Muscle of leg (tissue), 11 donors: Measurements from ENCODE around the gene LSM7. TPM values are rescaled to one million over a fixed set of nuclear protein-coding genes. Genes with fewer than 3 reads are reported as not detected.

ENCODE experiments used
- DNase-seq: peaks from one replicate; pipeline ENCODE4 v3.0.0; 2013
- H3K27ac ChIP-seq: one replicate; pipeline ENCODE4 v1.5.1; 2013; ENCODE audit warnings: mild to moderate bottlenecking, low read length, control low read depth
- H3K27me3 ChIP-seq: one replicate; pipeline ENCODE4 v1.6.1; 2013; ENCODE audit warnings: low read length; ENCODE audit not compliant: control insufficient read depth, insufficient read depth
- H3K36me3 ChIP-seq: one replicate; pipeline ENCODE4 v1.6.1; 2013; ENCODE audit warnings: low read length; ENCODE audit not compliant: control insufficient read depth, insufficient read depth
- H3K4me1 ChIP-seq: one replicate; pipeline ENCODE4 v1.6.1; 2013; ENCODE audit warnings: low read length; ENCODE audit not compliant: control insufficient read depth, insufficient read depth
- H3K4me3 ChIP-seq: one replicate; pipeline ENCODE4 v1.5.1; 2013; ENCODE audit warnings: low read length, control low read depth
- H3K9me3 ChIP-seq: replicated peaks from 2 replicates; pipeline ENCODE4 v1.6.1; 2013; ENCODE audit warnings: low read depth, low read length; ENCODE audit not compliant: control insufficient read depth
- WGBS: methylation state at CpG from one replicate; pipeline ENCODE4 v1.1.5; 2013; ENCODE audit warnings: missing lambda C conversion rate; ENCODE audit not compliant: insufficient coverage; 5-methylcytosine and 5-hydroxymethylcytosine counted together
- polyA plus RNA-seq, 8 donors: library from polyadenylated mRNA; unstranded; fragments of 120-200 nt; gene quantifications; one replicate each; pipeline versions ENCODE4 v1.2.1 to v1.2.3, GENCODE V29; 2013; ENCODE audit warnings: inconsistent platforms in 1 of 8, low replicate concordance in 1 of 8; ENCODE audit not compliant: insufficient read length in 8 of 8, insufficient read depth in 1 of 8
- total RNA-seq: library from RNA; stranded (reverse); fragments of 120-200 nt; gene quantifications from one replicate; pipeline ENCODE4 v1.2.4, GENCODE V29; 2013

Gene LSM7
- total and polyA plus RNA-seq, 9 donors, result 83.0 to 102 (median 95.2) TPM

DNA sequence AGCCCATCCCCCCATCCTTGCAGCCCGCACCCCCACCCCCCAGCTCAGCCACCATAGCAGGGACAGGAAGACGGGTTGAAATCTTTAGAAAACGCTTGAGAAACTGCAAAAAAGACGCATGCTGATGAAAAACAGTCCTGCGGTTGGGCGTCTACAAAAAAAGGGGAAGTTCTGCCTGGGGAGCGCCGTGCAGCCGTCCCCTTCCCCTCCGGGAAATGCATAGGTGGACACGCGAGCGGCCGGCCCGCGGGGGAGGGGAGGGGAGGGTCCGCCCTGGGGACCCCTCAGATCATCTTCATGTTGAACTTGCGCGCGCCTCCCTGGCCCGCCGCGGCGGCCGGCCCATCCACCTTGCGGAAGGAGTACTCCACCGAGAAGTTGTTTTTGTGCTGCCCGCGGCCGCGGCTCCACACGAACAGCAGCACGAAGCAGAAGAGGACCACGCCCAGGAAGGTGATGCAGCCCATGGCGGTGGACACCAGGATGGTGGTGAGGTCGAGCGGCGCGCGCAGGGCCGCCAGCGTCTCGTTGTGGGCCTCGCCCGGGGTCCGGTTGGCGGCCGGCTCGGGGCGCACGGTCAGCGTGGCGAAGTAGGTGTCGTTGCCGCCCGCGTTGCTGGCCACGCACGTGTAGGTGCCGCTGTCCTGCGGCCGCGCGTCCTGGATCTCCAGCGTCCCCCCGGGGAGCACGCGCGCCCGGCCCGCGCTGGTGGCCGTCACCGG lies 38.5 kb downstream of the LSM7 start:
- Histone ChIP-seq H3K27ac (no peak overlapping the region), H3K9me3 (no peaks in the 10 kb centered on the region), H3K4me1 (peaks cover 24% of the 10 kb centered on the region), H3K36me3 (no peaks in the 10 kb centered on the region), H3K27me3 (peaks cover 90% of the 10 kb centered on the region), H3K4me3 (no peak overlapping the region)
- peak; percentile 58 for DNase-seq
- WGBS, result under 1% methylated on average over 71 of the region's 74 CpGs

DNA sequence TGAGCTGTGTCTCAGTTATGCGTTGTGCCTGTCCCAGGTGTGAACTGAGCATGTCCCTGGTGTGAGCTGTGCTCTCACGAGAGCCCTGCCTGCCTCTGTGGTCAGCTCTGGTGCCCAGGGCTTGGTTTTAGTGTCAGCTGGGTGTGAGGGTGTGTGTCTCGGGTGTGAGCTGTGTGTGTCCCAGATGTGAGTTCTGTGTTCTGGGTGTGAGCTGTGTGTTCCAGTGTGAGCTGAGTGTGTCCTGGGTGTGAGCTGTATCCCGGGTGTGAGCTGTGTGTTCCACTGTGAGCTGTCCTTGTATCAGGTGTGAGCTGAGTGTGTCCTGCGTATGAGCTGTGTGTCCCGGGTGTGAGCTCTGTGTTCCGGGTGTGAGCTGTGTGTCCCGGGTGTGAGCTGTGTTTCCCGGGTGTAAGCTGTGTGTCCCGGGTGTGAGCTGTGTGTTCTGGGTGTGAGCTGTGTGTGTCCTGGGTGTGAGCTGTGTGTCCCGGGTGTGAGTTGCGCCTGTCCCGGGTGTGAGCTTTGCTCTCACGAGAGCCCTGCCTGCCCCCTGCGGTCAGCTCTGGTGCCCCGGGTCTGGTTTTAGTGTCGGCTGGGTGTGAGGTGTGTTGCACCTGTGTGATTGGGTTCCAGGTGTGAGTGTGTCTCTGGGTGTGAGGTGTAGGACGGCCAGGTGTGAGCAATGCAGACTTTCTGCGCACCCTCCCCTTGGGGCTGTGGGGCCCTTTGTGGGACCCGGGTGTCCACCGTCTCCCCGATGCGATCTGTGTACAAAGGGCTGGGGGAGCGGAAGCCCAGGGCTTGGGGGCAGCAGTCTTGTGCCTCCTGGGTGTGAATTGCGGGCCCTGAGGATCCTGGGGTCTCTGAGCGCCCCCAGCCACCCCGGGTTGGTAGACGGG lies 39.3 kb downstream of the LSM7 start:
- Histone ChIP-seq H3K4me3 (no peak overlapping the region), H3K27ac (no peak overlapping the region), H3K27me3 (peaks cover 82% of the 10 kb centered on the region), H3K9me3 (no peaks in the 10 kb centered on the region), H3K4me1 (peaks cover 16% of the 10 kb centered on the region), H3K36me3 (no peaks in the 10 kb centered on the region)
- DNase-seq, result no peak
- WGBS, result 67% methylated on average over 23 of the region's 28 CpGs

DNA sequence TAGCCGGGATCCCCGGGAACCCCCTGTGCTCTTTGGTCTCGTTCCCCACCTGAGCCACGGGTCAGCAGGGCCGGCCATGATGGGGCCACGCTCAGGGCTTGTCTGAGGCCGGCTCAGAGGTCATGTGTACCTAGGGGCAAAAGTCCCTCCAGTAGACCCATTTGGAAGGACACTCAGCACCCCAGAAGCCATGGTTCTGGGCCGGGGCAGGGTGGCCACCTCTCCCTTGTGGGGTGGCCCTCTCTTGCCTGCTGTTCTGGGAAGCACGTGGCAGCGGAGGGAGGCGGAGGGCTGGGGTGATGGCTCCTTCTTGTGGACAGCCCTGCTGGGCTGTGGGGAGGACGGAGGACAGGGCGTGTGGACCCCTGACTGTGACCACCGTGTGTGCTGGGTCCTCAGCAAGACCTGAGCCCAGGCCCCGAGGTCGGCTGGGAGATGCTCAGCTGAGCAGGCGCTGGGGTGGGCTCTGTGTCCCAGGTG lies 40.0 kb downstream of the LSM7 start:
- Histone ChIP-seq H3K9me3 (no peaks in the 10 kb centered on the region), H3K27ac (no peak overlapping the region), H3K4me3 (no peak overlapping the region), H3K4me1 (peaks cover 12% of the 10 kb centered on the region), H3K36me3 (no peaks in the 10 kb centered on the region), H3K27me3 (peaks cover 75% of the 10 kb centered on the region)
- no peak for DNase-seq
- WGBS, result 82% methylated on average over 17 of the region's 17 CpGs

DNA sequence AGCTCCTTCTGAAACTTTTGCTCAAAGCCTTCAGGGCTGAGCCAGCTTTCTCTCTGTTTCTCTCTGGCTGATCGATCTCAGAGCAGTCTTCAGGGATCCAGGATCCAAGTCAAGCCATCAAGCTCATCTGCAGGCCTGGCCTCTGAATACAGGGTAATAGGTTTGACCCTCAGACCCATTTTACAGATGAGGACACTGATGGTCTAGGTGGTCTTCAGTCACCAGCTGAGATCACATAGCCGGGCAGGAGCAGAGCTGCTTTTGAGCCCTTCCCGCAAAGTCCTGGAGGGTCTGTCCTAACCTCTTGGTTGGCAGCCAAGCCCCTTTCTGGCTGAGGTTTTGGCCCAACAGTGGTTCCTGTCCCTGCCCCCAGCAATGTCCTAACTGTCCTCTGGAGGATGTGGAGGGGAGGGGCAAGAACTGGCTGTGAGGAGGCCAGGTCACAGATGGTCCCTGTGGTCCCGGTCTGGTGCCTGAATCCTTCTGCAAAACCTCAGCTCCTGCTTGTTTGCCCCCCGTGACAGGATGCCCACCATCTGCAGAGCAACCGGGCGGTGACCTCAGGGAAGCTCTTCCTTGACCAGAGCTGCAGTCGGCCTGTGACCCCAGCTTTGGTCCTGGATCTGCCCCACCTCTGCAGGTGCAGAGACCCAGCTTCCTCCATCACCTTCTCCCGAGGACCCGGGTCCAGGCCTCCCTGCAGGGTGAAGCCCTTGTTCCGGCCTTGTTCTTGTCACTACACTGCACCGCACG lies 40.6 kb downstream of the LSM7 start:
- H3K27ac ChIP-seq, result no peak overlapping the region
- H3K9me3 ChIP-seq, result no peaks in the 10 kb centered on the region
- H3K36me3 ChIP-seq, result no peaks in the 10 kb centered on the region
- DNase-seq, result no peak
- no peak overlapping the region for H3K4me3 ChIP-seq
- peaks cover 76% of the 10 kb centered on the region for H3K27me3 ChIP-seq
- 65% methylated on average over 13 of the region's 13 CpGs for WGBS
- peaks cover 12% of the 10 kb centered on the region for H3K4me1 ChIP-seq

GRCh38 chr19:2286402-2287140 lies 41.8 kb downstream of the LSM7 start:
- Histone ChIP-seq H3K27me3 (peaks cover 76% of the 10 kb centered on the region), H3K4me1 (peaks cover 23% of the 10 kb centered on the region), H3K36me3 (no peaks in the 10 kb centered on the region), H3K9me3 (no peaks in the 10 kb centered on the region), H3K4me3 (no peak overlapping the region), H3K27ac (no peak overlapping the region)
- DNase-seq, result no peak
- 78% methylated on average over 14 of the region's 20 CpGs for WGBS

DNA sequence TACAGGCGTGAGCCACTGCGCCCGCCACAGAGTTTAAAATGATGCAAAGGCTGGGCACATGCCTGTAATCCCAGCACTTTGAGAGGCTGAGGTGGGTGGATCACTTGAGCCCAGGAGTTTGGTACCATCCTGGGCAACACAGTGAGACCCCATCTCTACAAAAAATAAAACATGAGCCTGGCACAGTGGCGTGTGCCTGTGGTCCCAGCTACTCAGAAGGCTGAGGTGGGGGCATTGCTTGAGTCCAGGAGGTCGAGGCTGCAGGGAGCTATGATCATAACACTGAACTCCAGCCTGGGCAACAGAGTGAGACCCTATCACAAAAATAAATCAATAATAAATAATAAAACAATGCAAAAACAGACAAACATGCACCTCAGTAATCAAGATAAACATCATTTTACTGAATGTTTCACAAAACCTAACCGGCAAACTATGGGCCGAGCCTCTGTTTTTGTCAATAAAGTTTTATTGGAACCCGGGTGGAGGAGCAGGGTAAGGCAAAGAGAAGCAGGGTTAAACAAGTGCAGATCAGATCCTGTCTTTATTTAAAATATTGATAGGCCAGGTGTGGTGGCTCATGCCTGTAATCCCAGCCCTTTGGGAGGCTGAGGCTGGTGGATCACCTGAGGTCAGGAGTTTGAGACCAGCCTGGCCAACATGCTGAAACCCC lies 44.4 kb downstream of the LSM7 start:
- Histone ChIP-seq H3K9me3 (no peaks in the 10 kb centered on the region), H3K4me1 (peaks cover 11% of the 10 kb centered on the region), H3K36me3 (no peaks in the 10 kb centered on the region), H3K27ac (no peak overlapping the region), H3K4me3 (no peak overlapping the region), H3K27me3 (peaks cover 54% of the 10 kb centered on the region)
- DNase-seq, result no peak
- no CpG with 5 or more reads among the region's 8 CpGs for WGBS

DNA sequence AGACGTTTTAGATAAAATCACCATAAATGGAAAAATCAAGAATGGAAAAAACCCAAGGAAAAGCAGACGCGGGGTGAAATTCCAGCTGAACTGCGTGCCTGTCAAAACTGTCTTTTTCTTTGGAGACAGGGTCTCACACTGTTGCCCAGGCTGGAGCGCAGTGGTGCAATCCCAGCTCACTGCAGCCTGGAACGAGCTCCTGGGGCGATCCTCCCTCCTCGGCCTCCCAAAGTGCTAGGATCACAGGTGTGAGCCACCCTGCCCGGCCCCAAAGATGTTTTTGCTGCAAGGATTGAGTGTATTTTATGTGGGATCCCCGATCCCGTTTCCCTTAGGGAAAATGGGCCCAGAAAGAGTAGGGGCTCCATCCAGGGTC lies 45.5 kb downstream of the LSM7 start:
- peaks cover 11% of the 10 kb centered on the region for H3K4me1 ChIP-seq
- no peak overlapping the region for H3K4me3 ChIP-seq
- H3K36me3 ChIP-seq, result no peaks in the 10 kb centered on the region
- H3K9me3 ChIP-seq, result no peaks in the 10 kb centered on the region
- H3K27me3 ChIP-seq, result peaks cover 43% of the 10 kb centered on the region
- DNase-seq, result no peak
- no peak overlapping the region for H3K27ac ChIP-seq
- 53% methylated on average over 10 of the region's 11 CpGs for WGBS

- peaks cover 37% of the 10 kb centered on the region for H3K27me3 ChIP-seq
- DNase-seq, result peak; percentile 76
- no peaks in the 10 kb centered on the region for H3K36me3 ChIP-seq
- WGBS, result under 1% methylated on average over 22 of the region's 41 CpGs
- peak within 1 kb of the TSS; percentile 14 for H3K4me3 ChIP-seq
- H3K9me3 ChIP-seq, result no peaks in the 10 kb centered on the region
- peaks cover 11% of the 10 kb centered on the region for H3K4me1 ChIP-seq
- no peak within 1 kb of the TSS for H3K27ac ChIP-seq
Observed at GRCh38 chr19:2282062-2282861, 46.1 kb downstream of the LSM7 start, which contains the start of gene PEAK3. Gene PEAK3 (minus strand): TSS chr19:2282175. CDS start chr19:2280931, 1,244 bp downstream.
